ENCODE data around the gene NIPAL3. TPM values are rescaled to one million over a fixed set of nuclear protein-coding genes. Genes with fewer than 3 reads are reported as not detected.

NIPAL3 gene
- total and polyA plus RNA-seq, 2 experiments from 2014 or later, result 55.9 to 78.4 TPM

Other genes starting within 250 kb of the NIPAL3 start
- gene IFNLR1, start 228.5 kb upstream of the NIPAL3 start, total RNA-seq (2014; rRNA removed; shearing (Covaris generic)), result not detected in 2 replicates
- not detected in 2 replicates for gene IFNLR1, start 228.5 kb upstream of the NIPAL3 start, polyA plus RNA-seq (2016; fragmentation: Nextera tagmentation; extraction: Ambion mirVana)
- not detected in 2 replicates for gene GRHL3, start 96.4 kb upstream of the NIPAL3 start, total RNA-seq (2014; rRNA removed; shearing (Covaris generic))
- gene GRHL3, start 96.4 kb upstream of the NIPAL3 start, polyA plus RNA-seq (2016; fragmentation: Nextera tagmentation; extraction: Ambion mirVana), result not detected in 2 replicates
- gene STPG1, start 2.0 kb upstream of the NIPAL3 start, total RNA-seq (2014; rRNA removed; shearing (Covaris generic)), result 2.4 and 7.9 TPM in 2 replicates
- gene STPG1, start 2.0 kb upstream of the NIPAL3 start, polyA plus RNA-seq (2016; fragmentation: Nextera tagmentation; extraction: Ambion mirVana), result 9.2 and 12.8 TPM in 2 replicates
- gene RCAN3, start 87.0 kb downstream of the NIPAL3 start, total RNA-seq (2014; rRNA removed; shearing (Covaris generic)), result 10.1 and 10.8 TPM in 2 replicates
- gene RCAN3, start 87.0 kb downstream of the NIPAL3 start, polyA plus RNA-seq (2016; fragmentation: Nextera tagmentation; extraction: Ambion mirVana), result 7.9 and 8.6 TPM in 2 replicates
- gene NCMAP, start 140.3 kb downstream of the NIPAL3 start, total RNA-seq (2014; rRNA removed; shearing (Covaris generic)), result not detected in 2 replicates
- not detected in 2 replicates for gene NCMAP, start 140.3 kb downstream of the NIPAL3 start, polyA plus RNA-seq (2016; fragmentation: Nextera tagmentation; extraction: Ambion mirVana)
- 29.0 and 36.1 TPM in 2 replicates for gene SRRM1, start 227.5 kb downstream of the NIPAL3 start, total RNA-seq (2014; rRNA removed; shearing (Covaris generic))
- gene SRRM1, start 227.5 kb downstream of the NIPAL3 start, polyA plus RNA-seq (2016; fragmentation: Nextera tagmentation; extraction: Ambion mirVana), result 128 and 143 TPM in 2 replicates

Measured in GM23248 (cell line).